ENCODE measurements around the gene OR2F2.

- TF ChIP-seq CTCF (IDR thresholded peaks at IDR 0.05): no peak
- TF ChIP-seq POLR2A (IDR thresholded peaks at IDR 0.05): no peak
These were observed 30.2 kb downstream of the OR2F2 start for GRCh38 chr7:143965280-143965679.
